Glutamatergic neuron (in vitro differentiated cells): ENCODE data around the gene LPCAT1. TPM values are rescaled to one million over a fixed set of nuclear protein-coding genes. Genes with fewer than 3 reads are reported as not detected.

Source experiments
- DNase-seq: peaks from one replicate; pipeline ENCODE4 v3.0.0; 2022
- H3K27ac Mint-ChIP-seq: one replicate; pipeline ENCODE4 v1.8.0; 2020; ENCODE audit warnings: mild to moderate bottlenecking, mixed read lengths, inconsistent platforms; ENCODE audit not compliant: unreplicated experiment
- H3K27me3 Mint-ChIP-seq: one replicate; pipeline ENCODE4 v1.8.0; 2020; ENCODE audit warnings: mild to moderate bottlenecking, moderate library complexity, mixed read lengths, inconsistent platforms; ENCODE audit not compliant: unreplicated experiment
- H3K36me3 Mint-ChIP-seq: one replicate; pipeline ENCODE4 v1.8.0; 2020; ENCODE audit warnings: mild to moderate bottlenecking, mixed read lengths, inconsistent platforms; ENCODE audit not compliant: unreplicated experiment
- H3K4me1 Mint-ChIP-seq: one replicate; pipeline ENCODE4 v1.8.0; 2020; ENCODE audit warnings: mild to moderate bottlenecking, low read depth, mixed read lengths, inconsistent platforms; ENCODE audit not compliant: unreplicated experiment
- H3K4me3 Mint-ChIP-seq: one replicate; pipeline ENCODE4 v1.8.0; 2020; ENCODE audit warnings: mild to moderate bottlenecking, mixed read lengths, inconsistent platforms; ENCODE audit not compliant: unreplicated experiment
- H3K9me3 Mint-ChIP-seq: one replicate; pipeline ENCODE4 v1.8.0; 2020; ENCODE audit warnings: mild to moderate bottlenecking, moderate library complexity, mixed read lengths, inconsistent platforms; ENCODE audit not compliant: unreplicated experiment
- CTCF ChIP-seq: fragments of 200-600 bp; sonication (generic); IDR thresholded peaks from one replicate; pipeline ENCODE4 v1.5.0; 2021; ENCODE audit not compliant: partially characterized antibody, unreplicated experiment
- total RNA-seq: library from RNA; stranded (reverse); fragmentation: NEBNext Ultra II Directional; extraction: Animal tissue kit (Norgen Biotek cat#: 25700); gene quantifications from one replicate; pipeline ENCODE4 v1.2.1, GENCODE V29; 2021; ENCODE audit not compliant: unreplicated experiment

LPCAT1 gene
- total RNA-seq, 1 donor from 2014 or later = 113 TPM

GRCh38 chr5:1481959-1482331, 41.8 kb downstream of the LPCAT1 start:
- H3K4me3 Mint-ChIP-seq = no peak overlapping the region
- TF ChIP-seq CTCF = no peak

GRCh38 chr5:1481266-1481958, 42.3 kb downstream of the LPCAT1 start:
- Mint-ChIP-seq H3K36me3 (no peaks in the 10 kb centered on the region), H3K4me3 (no peak overlapping the region), H3K4me1 (peaks cover 4% of the 10 kb centered on the region), H3K27me3 (peaks cover 10% of the 10 kb centered on the region), H3K27ac (no peak overlapping the region), H3K9me3 (peaks cover 3% of the 10 kb centered on the region)
- TF ChIP-seq CTCF = no peak
- DNase-seq = no peak

More at GRCh38 chr5:1481959-1482331, 41.8 kb downstream of the LPCAT1 start:
- peaks cover 10% of the 10 kb centered on the region for H3K27me3 Mint-ChIP-seq
- no peak overlapping the region for H3K27ac Mint-ChIP-seq
- no peak for DNase-seq
- H3K4me1 Mint-ChIP-seq = peaks cover 4% of the 10 kb centered on the region
- peaks cover 3% of the 10 kb centered on the region for H3K9me3 Mint-ChIP-seq
- no peaks in the 10 kb centered on the region for H3K36me3 Mint-ChIP-seq

- Mint-ChIP-seq H3K27ac (no peak overlapping the region), H3K4me1 (peaks cover 4% of the 10 kb centered on the region), H3K9me3 (peaks cover 3% of the 10 kb centered on the region), H3K27me3 (peaks cover 7% of the 10 kb centered on the region), H3K4me3 (no peak overlapping the region), H3K36me3 (no peaks in the 10 kb centered on the region)
- no peak for TF ChIP-seq CTCF
- no peak for DNase-seq
Observed at GRCh38 chr5:1480806-1481205, 43.0 kb downstream of the LPCAT1 start.

GRCh38 chr5:1480217-1480616, 43.5 kb downstream of the LPCAT1 start:
- no peak for DNase-seq
- Mint-ChIP-seq H3K4me1 (peaks cover 4% of the 10 kb centered on the region), H3K36me3 (no peaks in the 10 kb centered on the region), H3K4me3 (no peak overlapping the region), H3K9me3 (peaks cover 3% of the 10 kb centered on the region), H3K27me3 (peaks cover 7% of the 10 kb centered on the region), H3K27ac (peak overlapping the region; percentile 3)
- no peak for TF ChIP-seq CTCF

- Mint-ChIP-seq H3K4me3 (no peak overlapping the region), H3K27me3 (peaks cover 7% of the 10 kb centered on the region), H3K36me3 (no peaks in the 10 kb centered on the region), H3K4me1 (peaks cover 4% of the 10 kb centered on the region), H3K27ac (no peak overlapping the region), H3K9me3 (peaks cover 3% of the 10 kb centered on the region)
- peak; percentile 82 for TF ChIP-seq CTCF
- peak; percentile 58 for DNase-seq
Observed at GRCh38 chr5:1479581-1480188, 44.1 kb downstream of the LPCAT1 start.
